HG03432 (cell line): Measurements from ENCODE around the gene ADTRP.

Experiments
- ATAC-seq: cut with Tn5 transposase; IDR thresholded peaks from one replicate; pipeline ENCODE4 v1.9.1; 2021; ENCODE audit warnings: mild to moderate bottlenecking, moderate library complexity; ENCODE audit not compliant: unreplicated experiment

Gene ADTRP

DNA sequence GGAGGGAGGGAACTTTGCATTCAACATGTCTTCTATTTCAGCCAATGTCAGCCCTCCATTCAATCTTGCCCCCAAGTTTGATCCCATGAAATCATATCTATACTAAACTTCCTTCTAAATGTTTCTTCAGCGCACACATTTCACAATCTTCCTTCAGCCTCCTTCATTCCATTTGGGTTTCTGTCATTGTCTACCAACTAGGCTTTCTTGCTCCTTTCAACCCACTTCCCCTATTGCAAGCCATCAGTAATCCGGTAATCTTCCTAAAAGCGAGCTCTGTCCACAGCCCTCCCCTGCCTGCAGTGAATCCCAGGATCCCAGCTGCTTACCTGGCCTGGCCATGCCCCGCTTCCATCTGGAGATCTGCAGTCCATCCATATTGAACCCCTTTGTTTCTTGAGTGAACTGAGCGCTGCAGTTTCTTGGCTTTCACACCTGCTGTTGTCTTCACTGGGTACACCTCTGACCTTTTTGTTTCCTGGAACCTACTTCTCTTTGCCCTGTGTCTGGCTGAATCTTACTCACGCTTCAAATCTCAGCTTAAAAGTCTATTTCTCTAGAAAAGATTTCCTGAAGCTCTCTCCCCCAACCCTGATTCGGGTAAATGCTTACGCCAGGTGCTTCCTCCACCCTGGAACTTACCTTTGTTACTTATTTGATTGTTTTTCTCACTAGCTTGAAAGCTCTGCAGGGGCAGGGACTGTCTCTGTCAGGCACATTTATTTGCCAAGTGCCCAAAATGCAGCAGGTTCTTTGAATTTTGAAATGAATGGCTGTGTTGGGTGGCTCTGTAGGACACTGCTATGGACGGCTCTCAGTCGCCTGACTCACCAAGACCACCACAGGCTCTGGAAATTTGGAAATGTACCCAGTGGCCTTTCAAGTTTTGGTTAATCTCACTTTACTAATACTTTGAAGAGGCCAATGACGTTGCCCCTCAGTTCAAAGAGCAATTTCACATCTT is 50.3 kb downstream of the ADTRP start:
- no peak for ATAC-seq

DNA sequence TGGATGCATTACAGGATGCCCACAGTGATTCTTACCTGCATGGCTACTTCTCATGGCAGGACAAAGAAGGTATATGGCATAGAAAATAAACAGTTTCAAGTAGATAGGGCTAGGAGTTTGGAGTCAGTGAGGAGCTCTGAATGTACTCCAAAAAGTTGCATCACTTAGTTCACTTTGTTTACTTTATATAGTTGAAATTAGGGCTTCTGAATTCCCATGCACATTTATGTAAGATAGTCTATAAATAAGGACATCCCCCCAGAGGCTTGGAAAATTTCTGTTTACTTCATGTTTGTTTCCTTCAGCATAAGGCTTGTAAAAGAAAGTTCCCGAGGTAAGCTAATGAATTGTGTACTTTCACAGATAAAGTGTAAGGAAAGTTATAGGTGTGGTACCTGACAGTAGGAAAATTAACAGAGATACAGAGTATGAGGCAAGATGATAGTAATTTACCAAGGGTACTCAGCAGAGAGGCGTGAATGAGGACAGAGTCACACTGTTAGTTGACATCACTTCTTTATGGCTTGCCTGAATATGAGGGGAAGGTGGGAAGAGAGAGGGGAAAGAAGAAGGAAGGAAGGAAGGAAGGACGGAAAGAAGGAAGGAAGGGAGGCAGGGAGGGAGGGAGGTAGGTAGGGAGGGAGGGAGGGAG is 51.1 kb downstream of the ADTRP start:
- ATAC-seq = no peak

DNA sequence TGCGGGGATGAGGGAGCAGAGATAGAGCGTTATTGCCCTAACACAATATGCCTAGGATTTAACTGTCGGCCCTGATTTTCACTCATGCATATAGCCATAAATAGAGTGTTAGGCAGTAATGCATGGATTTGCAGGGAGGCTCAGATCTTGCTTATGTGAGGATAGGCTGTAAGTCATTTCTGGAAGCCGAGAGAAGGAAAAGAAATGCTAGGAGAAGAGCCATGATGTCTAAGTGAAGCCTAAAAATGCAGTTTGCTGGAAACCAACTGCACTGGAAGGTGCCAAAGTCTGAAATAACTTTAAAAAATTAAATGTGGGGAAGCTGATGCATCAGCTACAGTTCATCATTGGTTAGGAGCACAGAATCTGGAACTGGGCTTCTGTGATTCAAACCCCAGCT is 54.3 kb downstream of the ADTRP start:
- ATAC-seq = no peak

DNA sequence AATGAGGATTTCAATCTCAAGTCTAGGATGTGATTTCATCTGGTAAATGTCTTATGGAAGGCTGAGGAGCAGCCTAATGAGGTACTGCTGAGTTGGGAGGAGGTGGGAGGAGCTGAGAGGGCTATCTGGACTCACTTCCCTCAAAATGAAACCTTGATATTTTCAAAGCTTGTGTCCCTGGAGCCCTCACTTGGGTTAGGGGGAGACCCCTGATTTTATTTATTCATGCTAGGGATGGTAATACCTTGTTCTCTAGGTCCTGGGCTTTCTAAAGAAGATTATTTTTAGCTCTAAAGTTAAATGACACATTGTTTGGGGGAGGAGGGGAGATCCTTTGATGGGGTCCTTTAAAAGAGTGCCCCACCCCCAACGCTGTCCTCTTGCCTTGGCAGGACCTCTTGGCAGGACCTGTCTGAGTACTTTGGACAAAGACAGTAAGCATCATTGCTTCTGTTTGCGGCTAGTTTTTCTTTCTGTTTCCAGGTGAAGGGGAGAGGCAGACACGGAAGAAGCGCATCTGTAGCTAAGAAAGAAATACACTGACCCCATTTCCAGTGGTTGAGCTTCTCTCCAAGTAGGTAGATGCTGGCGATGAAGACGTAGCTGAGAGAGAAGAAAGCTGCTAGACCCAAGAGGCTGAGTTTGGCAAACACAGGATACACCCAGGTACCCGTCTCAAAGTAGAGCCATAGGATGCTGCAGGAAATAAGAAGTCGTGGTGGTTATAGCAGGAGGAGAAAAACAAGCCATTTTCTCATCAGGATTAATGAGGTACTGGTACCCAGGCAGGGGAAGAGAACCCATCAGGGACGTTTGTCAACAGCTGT is 55.6 kb downstream of the ADTRP start:
- ATAC-seq = no peak

DNA sequence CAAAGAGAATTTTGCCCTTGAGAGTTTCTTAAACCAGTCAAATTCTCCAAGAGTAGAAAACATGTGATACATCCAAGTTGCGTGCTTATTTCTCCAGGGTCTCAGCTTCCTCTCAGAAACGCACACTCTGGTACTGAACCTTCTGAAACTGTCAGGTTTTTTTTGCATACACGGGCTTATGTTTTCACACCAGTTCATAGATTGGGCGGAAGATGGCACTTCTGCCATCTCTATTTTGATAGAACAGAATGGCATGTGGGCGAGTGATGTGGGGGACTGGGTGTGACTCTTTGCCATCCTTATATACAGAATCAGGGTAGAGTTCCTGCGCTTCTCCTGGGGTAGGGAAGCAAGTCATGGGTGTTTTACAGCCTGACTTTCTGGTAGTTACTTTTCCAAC is 56.4 kb downstream of the ADTRP start:
- ATAC-seq = no peak

DNA sequence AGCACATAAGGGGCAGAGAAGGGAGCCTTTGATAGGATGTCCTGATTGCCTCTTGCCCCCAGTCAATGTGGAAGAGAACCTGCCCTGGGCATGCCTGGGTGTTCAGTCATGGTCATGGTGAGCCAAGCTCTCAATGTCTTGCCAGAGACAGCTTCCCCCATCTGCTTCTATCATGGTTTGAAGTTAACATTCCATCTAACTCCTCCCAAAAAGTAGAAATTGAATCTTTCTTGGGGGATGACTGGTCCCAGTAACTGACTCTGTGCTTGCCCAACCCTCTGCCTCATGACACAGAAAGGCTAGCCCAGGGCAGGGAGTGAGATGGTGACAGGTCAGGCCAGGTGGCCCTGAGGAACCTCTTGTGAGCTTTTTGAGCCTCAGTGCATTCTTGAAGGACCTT is 60.1 kb downstream of the ADTRP start:
- ATAC-seq = no peak

DNA sequence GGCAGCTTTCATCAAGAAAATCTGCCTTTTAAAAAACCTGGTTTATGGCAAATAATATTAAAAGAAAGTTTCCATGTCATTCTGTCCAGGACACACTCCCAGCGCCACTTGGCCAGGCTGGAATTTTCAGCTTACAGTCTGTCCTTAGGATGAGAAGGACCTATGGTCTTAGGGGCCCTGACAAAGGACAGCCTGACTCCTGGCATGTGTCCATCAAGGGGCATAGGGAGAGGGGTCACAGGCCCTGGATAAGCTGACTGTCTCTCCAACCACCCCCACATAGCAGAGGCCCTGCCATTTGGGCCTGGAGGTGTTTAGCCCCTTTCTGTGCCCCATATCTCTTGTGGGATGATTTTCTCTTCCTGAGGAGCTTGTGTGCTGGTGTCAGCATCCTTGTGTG is 60.6 kb downstream of the ADTRP start:
- no peak for ATAC-seq

DNA sequence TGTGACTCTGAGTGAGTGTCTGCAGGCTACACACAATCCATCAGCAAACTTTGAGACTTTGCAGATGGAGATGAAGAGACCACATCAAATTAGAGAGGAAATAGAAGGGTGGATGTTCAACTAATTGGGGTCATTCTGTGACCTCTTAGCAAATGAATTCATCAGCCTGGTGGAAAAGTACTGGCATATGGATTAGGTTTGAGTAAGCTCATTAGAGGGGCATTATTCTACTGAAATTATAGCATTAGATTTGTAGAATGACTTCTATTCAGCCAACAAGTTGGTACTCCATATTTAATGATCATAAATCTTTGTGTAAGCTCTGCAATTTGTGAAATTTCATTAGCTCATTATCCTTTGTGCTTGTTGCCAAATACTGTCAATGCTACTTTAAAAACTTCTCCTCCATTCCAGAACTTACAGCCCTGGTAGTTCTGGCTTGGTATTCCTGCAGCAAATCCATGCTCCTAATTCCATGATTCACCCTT is 63.8 kb downstream of the ADTRP start:
- no peak for ATAC-seq

DNA sequence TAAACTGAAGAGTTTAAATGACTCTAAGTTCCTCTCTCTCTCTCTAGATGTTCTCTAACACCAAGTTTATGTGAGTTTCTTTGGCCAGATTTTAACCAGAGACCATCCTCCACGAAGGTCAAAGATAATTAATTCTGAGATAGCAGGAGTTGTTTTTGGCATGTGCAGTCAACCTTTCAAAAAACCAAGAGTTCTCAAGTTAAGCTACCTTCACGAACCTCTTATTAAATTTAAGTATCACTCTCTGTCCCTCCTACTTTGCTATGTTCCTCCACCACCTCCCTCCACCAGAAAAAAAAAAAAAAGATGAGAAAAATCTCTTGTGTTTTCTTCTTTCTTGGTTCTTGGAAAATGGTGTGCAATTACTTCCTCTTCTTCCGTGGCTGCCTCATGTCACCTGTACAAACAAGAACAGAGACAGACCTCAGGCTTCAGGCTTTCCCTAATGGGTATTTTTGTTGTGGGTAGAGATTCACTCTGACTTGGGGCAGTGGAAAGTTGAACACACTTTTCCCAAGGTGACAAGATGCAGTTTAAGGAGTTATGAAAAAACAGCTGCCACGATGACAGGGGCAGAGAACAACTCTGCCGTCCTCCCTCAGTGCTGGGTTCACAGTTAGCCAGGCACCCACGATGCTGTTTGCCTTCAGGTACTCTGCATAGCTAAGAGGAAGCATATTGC is 64.3 kb downstream of the ADTRP start:
- no peak for ATAC-seq

DNA sequence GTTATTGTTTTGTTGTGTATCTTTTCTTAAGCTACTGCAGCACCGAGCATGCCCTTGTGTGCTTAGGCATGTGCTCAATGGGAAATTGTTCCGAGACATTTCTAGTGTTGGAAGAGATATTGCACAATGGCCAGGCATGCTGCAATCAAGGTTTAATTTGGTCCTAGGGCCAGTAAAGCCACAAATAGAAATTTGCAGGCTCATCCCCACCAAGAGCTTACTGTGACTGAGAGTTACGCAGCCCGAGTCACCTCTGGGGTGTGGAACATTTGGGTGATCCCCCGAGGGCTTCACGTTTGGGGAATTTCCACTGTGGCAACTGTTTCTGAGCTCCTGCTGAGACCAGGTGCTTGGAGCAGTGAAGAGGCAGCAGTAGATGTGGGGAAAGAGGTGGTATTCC is 65.8 kb downstream of the ADTRP start:
- no peak for ATAC-seq

DNA sequence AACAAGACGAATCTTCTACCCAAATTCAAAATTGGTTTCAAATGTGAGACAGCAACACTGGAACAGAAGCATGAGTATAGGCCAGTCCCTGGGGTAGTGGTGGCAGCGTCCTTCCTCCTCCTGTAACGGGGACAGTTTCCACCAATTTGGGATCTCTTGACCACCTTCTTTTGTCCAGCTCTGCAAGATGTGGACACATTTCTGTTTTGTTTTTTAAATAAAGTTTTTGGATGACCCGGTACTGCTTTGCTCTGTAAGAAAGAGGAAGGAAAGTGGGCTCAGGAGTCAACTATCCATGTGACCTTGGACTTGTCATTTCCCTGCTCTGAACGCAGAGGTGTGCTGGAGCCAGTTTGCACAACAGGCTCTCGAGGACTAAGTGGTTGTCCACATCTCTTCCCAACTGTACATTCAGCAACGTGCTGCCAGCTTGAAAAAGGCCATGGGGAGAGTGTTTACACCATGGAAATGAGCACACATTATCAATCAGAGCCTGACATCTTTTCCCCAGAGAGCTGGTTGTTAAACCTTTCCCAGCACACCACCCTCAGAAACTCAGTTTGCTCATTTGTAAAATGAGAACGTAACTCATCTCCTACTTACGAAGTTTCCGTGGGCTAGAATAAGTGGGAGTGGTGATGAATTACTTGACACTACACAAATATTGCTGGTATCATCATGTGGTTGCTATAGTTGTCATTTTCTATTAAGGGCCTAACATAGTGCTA is 66.5 kb downstream of the ADTRP start:
- ATAC-seq = no peak

DNA sequence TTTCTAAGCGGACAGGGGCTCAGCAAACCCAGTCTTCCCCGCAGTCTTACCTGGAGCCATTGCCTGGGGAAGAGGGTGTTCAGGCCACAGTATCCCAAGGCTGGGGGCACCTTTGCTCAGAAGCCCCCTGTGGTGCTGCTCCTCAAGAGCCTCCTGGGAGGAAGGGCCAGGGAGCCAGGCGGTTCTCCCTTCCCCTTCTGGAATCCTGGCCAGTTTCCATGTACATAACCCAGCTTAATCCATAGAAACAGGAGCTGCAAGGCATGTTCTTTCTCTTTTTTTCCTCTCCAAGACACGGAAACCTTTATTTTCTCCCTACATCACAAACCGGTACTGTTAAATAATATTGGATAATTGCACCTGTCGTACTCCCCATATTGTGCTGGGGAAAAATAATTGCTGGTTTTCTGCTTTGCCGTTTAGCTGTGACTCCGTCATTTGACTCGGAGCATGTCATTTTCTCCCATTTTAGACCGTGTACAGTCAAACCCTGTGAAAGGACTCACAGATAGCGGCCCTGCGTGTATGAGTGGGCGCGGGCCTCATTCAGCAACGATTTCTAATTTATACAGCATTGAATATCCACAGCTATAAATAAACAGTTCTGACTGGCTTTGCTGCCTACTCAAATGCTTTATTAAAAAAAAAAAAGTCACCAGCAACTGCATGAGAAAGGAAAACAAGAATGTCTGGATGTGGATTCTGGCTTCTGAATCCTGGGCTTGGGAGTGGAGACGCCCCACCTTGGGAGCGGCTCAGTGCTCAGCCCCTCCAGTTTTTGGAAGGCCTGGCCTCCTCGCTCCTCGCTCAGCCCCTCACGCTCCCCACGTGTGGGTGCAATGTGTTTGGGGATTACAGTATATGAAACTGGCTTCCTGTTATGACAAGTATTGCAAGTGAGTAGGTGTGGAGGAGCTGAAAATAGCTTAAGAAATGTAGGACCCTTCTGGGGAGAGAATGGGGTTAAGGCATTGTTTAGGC is 67.3 kb downstream of the ADTRP start:
- ATAC-seq = peak; percentile 58

DNA sequence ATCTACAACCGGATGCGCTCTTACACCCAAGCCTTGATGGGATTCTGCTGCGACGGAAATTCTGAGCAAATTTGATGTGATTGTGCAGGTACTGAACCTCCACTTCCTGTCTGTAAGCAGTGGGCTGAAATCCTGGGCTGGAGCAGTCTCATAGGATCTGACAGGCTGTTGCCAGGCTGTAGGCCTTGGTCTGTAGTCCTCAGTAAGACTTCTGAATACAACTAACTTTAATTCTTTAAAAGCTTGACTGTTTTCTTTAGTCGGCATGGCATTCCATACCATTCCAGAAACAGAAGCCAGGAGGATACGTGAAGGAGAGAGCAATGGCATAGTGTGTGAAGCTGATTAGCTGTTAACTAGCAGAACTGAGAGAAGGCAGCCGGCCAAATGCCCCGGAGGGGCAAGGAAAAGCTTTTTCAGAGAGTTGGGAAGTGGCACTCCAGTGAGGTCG is 68.3 kb downstream of the ADTRP start:
- no peak for ATAC-seq

DNA sequence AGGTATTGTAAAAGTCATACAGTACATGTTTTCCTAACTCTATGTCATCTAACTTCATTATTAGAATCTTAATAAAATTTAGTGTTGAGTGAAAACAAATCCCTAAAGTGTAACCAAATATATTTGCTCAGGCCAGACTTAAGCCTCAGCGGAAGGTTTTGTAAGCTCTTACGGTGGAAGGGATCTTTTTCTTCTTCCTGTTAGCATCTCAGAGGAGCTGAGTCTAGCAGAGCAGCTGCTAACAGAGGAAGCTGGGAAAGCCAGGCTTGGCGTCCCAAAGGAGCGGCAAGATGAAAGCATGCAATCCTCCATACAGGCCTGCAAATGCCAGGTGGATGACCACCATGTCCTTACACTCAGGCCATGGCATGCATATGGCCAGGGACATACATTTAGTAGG is 72.4 kb downstream of the ADTRP start:
- ATAC-seq = no peak

DNA sequence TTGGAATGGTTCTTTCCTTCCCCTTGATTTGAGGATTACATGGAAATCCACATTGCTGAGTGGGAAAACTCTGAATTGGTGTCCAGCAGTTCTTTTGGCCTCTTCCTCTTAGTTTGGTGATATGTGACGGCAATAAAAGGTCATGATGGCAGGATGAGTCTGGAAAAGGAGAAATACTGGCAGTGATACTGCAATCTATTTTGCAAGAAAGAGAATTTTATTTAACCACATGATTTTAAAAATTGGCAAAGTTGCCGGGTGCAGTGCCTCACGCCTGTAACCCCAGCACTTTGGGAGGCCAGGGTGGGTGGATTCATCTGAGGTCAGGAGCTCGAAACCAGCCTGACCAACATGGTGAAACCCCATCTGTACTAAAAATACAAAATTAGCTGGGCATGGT is 73.1 kb downstream of the ADTRP start:
- ATAC-seq = no peak

DNA sequence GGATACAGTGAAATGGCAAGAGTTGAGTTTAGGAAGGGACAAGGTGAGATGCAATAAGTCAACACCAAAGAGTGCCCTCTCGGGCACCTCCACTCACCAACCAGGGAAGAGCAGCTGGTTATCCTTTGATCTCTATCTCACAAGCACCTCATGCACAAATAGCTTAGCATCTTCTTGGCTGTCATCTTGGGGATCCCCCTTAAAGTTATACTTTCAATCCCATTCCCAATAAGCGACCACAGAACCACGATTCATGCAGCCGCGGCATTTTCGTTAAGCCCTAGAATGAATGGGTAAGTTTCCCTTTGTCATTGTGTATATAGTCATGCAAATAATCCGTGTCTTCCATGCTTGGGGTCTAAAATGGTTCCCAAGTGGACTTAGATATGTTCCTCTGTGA is 73.5 kb downstream of the ADTRP start:
- ATAC-seq = no peak

DNA sequence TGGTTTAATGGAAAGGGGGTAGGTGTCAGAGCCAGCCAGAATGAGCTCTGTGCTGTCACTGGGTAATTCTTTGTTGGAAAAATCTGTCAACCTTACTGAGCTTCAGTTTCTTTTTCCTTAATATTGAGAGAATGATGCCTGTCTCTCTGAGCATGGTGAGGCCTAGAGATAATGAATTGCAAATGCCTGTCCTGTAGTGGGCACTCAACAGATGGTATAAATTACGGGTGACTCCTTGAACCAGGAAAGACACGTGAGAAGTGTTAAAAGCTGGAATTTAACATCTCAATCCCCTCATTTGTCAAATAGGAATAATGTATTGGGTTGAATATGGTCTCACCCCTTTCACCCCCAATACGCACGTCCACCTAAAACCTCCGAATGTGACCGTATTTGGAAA is 74.9 kb downstream of the ADTRP start:
- ATAC-seq = no peak

DNA sequence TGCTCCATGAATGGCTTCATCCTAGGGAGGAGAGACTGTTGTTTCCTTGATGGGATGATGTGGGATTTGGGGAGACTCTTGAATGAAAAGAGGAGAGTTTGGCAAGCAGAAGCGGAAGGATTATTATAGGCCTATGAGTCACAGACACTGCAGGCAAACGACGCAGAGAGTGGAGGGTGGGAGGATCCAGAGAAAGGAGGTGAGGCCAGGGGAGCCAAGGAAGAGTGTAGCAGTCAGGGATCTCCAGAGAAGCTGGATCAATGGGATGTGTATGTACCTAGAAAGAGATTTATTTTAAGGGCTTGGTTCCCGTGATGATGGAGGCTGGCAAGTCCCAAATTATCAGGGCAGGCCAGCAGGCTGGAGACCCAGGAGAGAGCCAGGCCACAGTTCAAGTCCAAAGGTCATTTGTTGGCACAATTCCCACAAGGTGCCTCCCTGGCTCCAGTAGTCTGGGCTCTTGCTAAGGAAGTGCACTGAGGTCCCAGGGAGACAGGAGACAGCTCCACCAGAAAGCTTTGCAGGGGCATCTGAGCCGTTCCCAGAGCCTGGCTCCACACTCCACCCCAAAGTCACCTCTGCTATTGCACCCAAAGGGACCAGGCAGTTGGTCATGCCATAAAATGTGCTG is 76.0 kb downstream of the ADTRP start:
- ATAC-seq = no peak
